ENCODE measurements around the gene MAPK10.

GRCh38 chr4:86358257-86358656, 1.6 kb downstream of the MAPK10 start:
- TF ChIP-seq CTCF (IDR thresholded peaks at IDR 0.05) = no peak
- TF ChIP-seq POLR2A (IDR thresholded peaks at IDR 0.05) = no peak
